GM23338 (cell line): ENCODE data around the gene ADA. TPM values are rescaled to one million over a fixed set of nuclear protein-coding genes. Genes with fewer than 3 reads are reported as not detected.

Experiments used
- ATAC-seq: fragments of 200-7000 bp; cut with Tn5 transposase; 3 replicates; pipeline ENCODE4 v1.9.1; 2020
- DNase-seq: peaks from one replicate; pipeline ENCODE4 v3.0.0-alpha.2; 2015; ENCODE audit warnings: low spot score
- H2AFZ ChIP-seq: fragments of 200-600 bp; sonication (generic); 2 replicates; pipeline ENCODE4 v1.8.0; 2016; ENCODE audit warnings: antibody characterized with exemption, mild to moderate bottlenecking, moderate library complexity
- H3F3A ChIP-seq: fragments of 200-600 bp; sonication (generic); replicated peaks from 2 replicates; pipeline ENCODE4 v1.8.0; 2017; ENCODE audit warnings: antibody characterized with exemption, mixed run types, low read depth
- H3K27ac ChIP-seq: fragments of 200-600 bp; sonication (generic); 2 replicates; pipeline ENCODE4 v1.6.1; 2016; ENCODE audit warnings: low read depth
- H3K27me3 ChIP-seq: fragments of 200-600 bp; sonication (generic); 2 replicates; pipeline ENCODE4 v1.8.0; 2016; ENCODE audit warnings: mild to moderate bottlenecking, mixed run types, moderate library complexity; ENCODE audit not compliant: insufficient read depth
- H3K36me3 ChIP-seq: fragments of 200-600 bp; sonication (generic); 2 replicates; pipeline ENCODE4 v1.8.0; 2016; ENCODE audit warnings: mild to moderate bottlenecking; ENCODE audit not compliant: insufficient read depth
- H3K4me1 ChIP-seq: fragments of 200-600 bp; sonication (generic); 2 replicates; pipeline ENCODE4 v1.8.0; 2016; ENCODE audit warnings: mild to moderate bottlenecking, moderate library complexity; ENCODE audit not compliant: insufficient read depth
- H3K4me2 ChIP-seq: fragments of 200-600 bp; sonication (generic); 2 replicates; pipeline ENCODE4 v1.7.1; 2017; ENCODE audit warnings: mixed run types
- H3K4me3 ChIP-seq: fragments of 200-600 bp; sonication (generic); 2 replicates; pipeline ENCODE4 v1.6.1; 2016; ENCODE audit warnings: mixed run types
- H3K79me2 ChIP-seq: fragments of 200-600 bp; sonication (generic); replicated peaks from 2 replicates; pipeline ENCODE4 v1.8.0; 2017; ENCODE audit warnings: mild to moderate bottlenecking; ENCODE audit not compliant: insufficient read depth
- H3K9me2 ChIP-seq: fragments of 200-600 bp; sonication (generic); 2 replicates; pipeline ENCODE4 v1.8.0; 2017; ENCODE audit not compliant: insufficient read depth
- H4K20me1 ChIP-seq: fragments of 200-600 bp; sonication (generic); replicated peaks from 2 replicates; pipeline ENCODE4 v1.8.0; 2017; ENCODE audit warnings: mild to moderate bottlenecking; ENCODE audit not compliant: insufficient read depth
- H3K27ac Mint-ChIP-seq: 2 replicates; pipeline ENCODE4 v1.8.0; 2020; ENCODE audit warnings: inconsistent platforms, mild to moderate bottlenecking, moderate library complexity, mixed read lengths
- H3K27me3 Mint-ChIP-seq: 3 replicates; pipeline ENCODE4 v1.8.0; 2022; ENCODE audit warnings: low read depth, mild to moderate bottlenecking, moderate library complexity, mixed read lengths, inconsistent platforms; ENCODE audit not compliant: insufficient read depth, poor library complexity
- H3K36me3 Mint-ChIP-seq: 3 replicates; pipeline ENCODE4 v1.8.0; 2021; ENCODE audit warnings: low read depth, mild to moderate bottlenecking, inconsistent platforms, moderate library complexity, mixed read lengths
- H3K4me1 Mint-ChIP-seq: 3 replicates; pipeline ENCODE4 v1.8.0; 2020; ENCODE audit warnings: mild to moderate bottlenecking, inconsistent platforms, mixed read lengths
- H3K4me3 Mint-ChIP-seq: 3 replicates; pipeline ENCODE4 v1.8.0; 2021; ENCODE audit warnings: moderate library complexity, mild to moderate bottlenecking, inconsistent platforms, mixed read lengths
- H3K9me3 Mint-ChIP-seq: 3 replicates; pipeline ENCODE4 v1.8.0; 2020; ENCODE audit warnings: moderate library complexity, mild to moderate bottlenecking, inconsistent platforms, mixed read lengths
- CREB1 ChIP-seq: fragments of 250-450 bp; sonication (Bioruptor Pico); IDR thresholded peaks from 2 replicates; pipeline ENCODE4 v1.5.0; 2020; ENCODE audit warnings: low read depth, mild to moderate bottlenecking, moderate library complexity
- CTCF ChIP-seq, 2 experiments: fragments of 200-600 bp in 1 of 2; sonication (generic) in 1 of 2; conservative IDR thresholded peaks; 2 replicates each; pipeline versions ENCODE4 v1.5.1 to v1.6.1; 2016 to 2017; ENCODE audit warnings: antibody characterized with exemption in 2 of 2, low read depth in 2 of 2, mild to moderate bottlenecking in 2 of 2, moderate library complexity in 1 of 2
- ETS1 ChIP-seq: IDR thresholded peaks from 2 replicates; pipeline ENCODE4 v1.6.1; 2016; ENCODE audit warnings: antibody characterized with exemption
- JUNB ChIP-seq: IDR thresholded peaks from one replicate; pipeline ENCODE4 v1.6.1; 2016; ENCODE audit warnings: antibody characterized with exemption; ENCODE audit not compliant: unreplicated experiment
- NANOG ChIP-seq: IDR thresholded peaks from 2 replicates; pipeline ENCODE4 v1.6.1; 2016; ENCODE audit warnings: antibody characterized with exemption, borderline replicate concordance
- POLR2AphosphoS5 ChIP-seq: IDR thresholded peaks from 2 replicates; pipeline ENCODE4 v1.6.1; 2016; ENCODE audit warnings: antibody characterized with exemption, low read depth
- REST ChIP-seq: IDR thresholded peaks from one replicate; pipeline ENCODE4 v1.6.1; 2018; ENCODE audit warnings: antibody characterized with exemption; ENCODE audit not compliant: unreplicated experiment
- STAT1 ChIP-seq: IDR thresholded peaks from one replicate; pipeline ENCODE4 v1.6.1; 2016; ENCODE audit warnings: antibody characterized with exemption; ENCODE audit not compliant: unreplicated experiment
- ZNF114 ChIP-seq: fragments of 250-450 bp; sonication (Bioruptor Pico); IDR thresholded peaks from 2 replicates; pipeline ENCODE4 v1.5.0; 2020; ENCODE audit warnings: mild to moderate bottlenecking, moderate library complexity
- ZNF331 ChIP-seq: fragments of 250-450 bp; sonication (Bioruptor Pico); IDR thresholded peaks from 2 replicates; pipeline ENCODE4 v1.5.0; 2020; ENCODE audit warnings: low read depth, mild to moderate bottlenecking, moderate library complexity
- polyA plus RNA-seq: library from polyadenylated mRNA; unstranded; fragments of >200 nt; fragmentation: Nextera tagmentation; extraction: Ambion mirVana; gene quantifications from 2 replicates; pipeline ENCODE4 v1.2.1, GENCODE V29; 2016
- total RNA-seq: library from RNA; depleted of rRNA; stranded (reverse); fragments of >200 nt; shearing (Covaris generic); gene quantifications from 2 replicates; pipeline ENCODE4 v1.2.3, GENCODE V29; 2014

ADA gene
- total and polyA plus RNA-seq, 2 experiments from 2014 or later = 15.8 to 16.2 TPM

DNA sequence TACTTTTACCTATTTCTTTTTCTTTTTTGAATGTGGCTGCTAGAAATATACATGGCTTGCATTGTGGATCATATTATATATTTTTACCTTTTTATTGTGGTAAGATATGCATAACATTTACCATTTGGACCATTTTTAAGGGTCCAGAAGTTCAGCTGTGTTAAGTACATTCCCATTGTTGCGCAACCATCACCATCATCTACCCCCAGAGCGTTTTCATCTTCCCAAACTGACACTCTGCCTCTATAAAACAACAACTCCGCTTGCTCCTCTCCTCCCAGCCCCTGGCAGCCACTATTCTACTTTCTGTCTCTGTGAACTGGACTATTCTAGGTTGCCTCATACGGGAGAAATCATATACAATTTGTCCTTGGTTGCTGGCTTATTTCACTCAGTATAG, 35.4 kb upstream of the ADA start:
- H3K27ac Mint-ChIP-seq = no peak overlapping the region
- ATAC-seq (no peak), DNase-seq (no peak)
- Histone ChIP-seq H3K4me3 (no peak overlapping the region), H3K4me1 (peaks cover 6% of the 10 kb centered on the region; the same call in 1 of the 2 replicates), H3K4me2 (no peak overlapping the region), H2AFZ (no peak overlapping the region), H3K27me3 (no peaks in the 10 kb centered on the region), H3K36me3 (no peaks in the 10 kb centered on the region), H3K9me2 (no peaks in the 10 kb centered on the region), H4K20me1 (no peaks in the 10 kb centered on the region), H3F3A (no peaks in the 10 kb centered on the region), H3K79me2 (no peaks in the 10 kb centered on the region), H3K27ac (no peak overlapping the region)
- peaks cover 15% of the 10 kb centered on the region for H3K4me1 Mint-ChIP-seq
- no peaks in the 10 kb centered on the region for H3K36me3 Mint-ChIP-seq
- no peak for TF ChIP-seq JUNB
- peaks cover 10% of the 10 kb centered on the region for H3K27me3 Mint-ChIP-seq
- no peak overlapping the region for H3K4me3 Mint-ChIP-seq
- H3K9me3 Mint-ChIP-seq = peaks cover 3% of the 10 kb centered on the region; the same call in 1 of the 3 replicates

DNA sequence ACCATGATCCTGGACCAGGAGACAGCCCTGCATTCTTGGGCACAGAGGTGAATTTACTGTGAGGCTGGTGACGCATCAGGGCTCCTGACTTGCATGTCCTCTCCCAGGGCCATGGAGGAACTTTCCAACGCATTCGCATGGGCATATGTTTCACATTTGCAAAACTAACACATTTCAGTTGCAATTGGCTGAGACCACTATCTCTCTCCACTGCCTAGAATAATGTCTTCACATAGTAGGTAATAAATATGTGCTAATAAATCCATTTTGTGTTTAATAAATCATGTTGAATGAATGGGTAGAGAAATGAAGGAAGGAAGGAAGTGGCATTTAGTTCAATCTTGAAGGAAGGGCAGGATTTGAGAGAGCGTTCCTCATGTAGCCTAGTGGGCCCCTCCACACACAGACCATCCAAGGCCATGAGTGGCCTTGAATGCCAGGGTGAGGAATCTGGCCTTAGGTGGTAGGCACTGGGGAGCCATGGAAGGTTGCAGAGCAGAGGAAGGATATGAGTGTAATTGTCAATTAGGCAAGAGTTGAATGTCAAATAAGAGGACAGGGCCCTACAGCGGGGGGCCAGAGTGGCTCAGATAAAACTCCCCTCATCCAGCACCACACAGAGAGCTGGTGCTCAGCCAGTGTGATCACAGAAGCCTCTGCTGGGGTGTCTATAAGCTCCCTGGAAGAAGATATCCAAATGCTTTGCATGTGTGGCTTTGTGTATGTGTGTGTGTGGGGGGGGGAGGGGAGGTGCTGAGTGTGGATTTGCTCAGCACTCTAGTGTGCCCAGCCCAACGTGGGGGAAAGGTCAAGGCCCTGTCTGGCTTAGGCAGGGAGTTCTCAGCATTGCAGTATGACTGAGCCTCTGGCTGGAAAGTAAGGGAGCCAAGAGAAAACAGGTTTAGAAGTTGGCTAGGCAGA, 32.8 kb upstream of the ADA start:
- peaks cover 10% of the 10 kb centered on the region for H3K27me3 Mint-ChIP-seq
- no peak for TF ChIP-seq STAT1
- TF ChIP-seq ETS1 = no peak
- no peak for TF ChIP-seq REST
- TF ChIP-seq POLR2AphosphoS5 = no peak
- TF ChIP-seq NANOG = no peak
- no peak for TF ChIP-seq CTCF (conservative IDR thresholded peaks at IDR 0.05; ENCODE audit: low read depth in 2 of 2)
- TF ChIP-seq ZNF114 (CRISPR knock-in tag) = no peak
- TF ChIP-seq CREB1 (CRISPR knock-in tag) = no peak
- TF ChIP-seq ZNF331 = no peak

More for the DNA sequence above, 32.8 kb upstream of the ADA start:
- Histone ChIP-seq H3K36me3 (no peaks in the 10 kb centered on the region), H4K20me1 (no peaks in the 10 kb centered on the region), H2AFZ (peak overlapping the region; percentile 85), H3K4me2 (0 out of 2 replicates have a peak overlapping the region, but pooled peaks have one; percentile 55), H3K4me1 (peaks cover 6% of the 10 kb centered on the region; the same call in 1 of the 2 replicates), H3K9me2 (no peaks in the 10 kb centered on the region), H3K27ac (no peak overlapping the region), H3F3A (no peaks in the 10 kb centered on the region), H3K79me2 (no peaks in the 10 kb centered on the region), H3K27me3 (no peaks in the 10 kb centered on the region), H3K4me3 (no peak overlapping the region)
- H3K27ac Mint-ChIP-seq = no peak overlapping the region
- peaks cover 15% of the 10 kb centered on the region for H3K4me1 Mint-ChIP-seq
- H3K36me3 Mint-ChIP-seq = no peaks in the 10 kb centered on the region
- H3K9me3 Mint-ChIP-seq = no peaks in the 10 kb centered on the region
- DNase-seq (no peak), ATAC-seq (no peak)
- H3K4me3 Mint-ChIP-seq = no peak overlapping the region
